Brain microvascular endothelial cell (primary cell): ENCODE results near the gene TMEM267.
"Not testable (repeated sequence)": the region's sequence is repeated elsewhere in the genome, so short reads cannot be mapped to it uniquely, and the experiment has no call there.

ENCODE experiments used
- DNase-seq: peaks from one replicate; pipeline ENCODE4 v3.0.0-alpha.2; 2020
- H3K27ac ChIP-seq: fragments of 250-450 bp; sonication (Bioruptor Pico); 2 replicates; pipeline ENCODE4 v1.5.1; 2020; ENCODE audit warnings: mild to moderate bottlenecking, moderate library complexity
- H3K27me3 ChIP-seq: fragments of 250-450 bp; sonication (Bioruptor Pico); replicated peaks from 2 replicates; pipeline ENCODE4 v1.5.1; 2020; ENCODE audit warnings: mild to moderate bottlenecking
- H3K36me3 ChIP-seq: fragments of 250-450 bp; sonication (Bioruptor Pico); replicated peaks from 2 replicates; pipeline ENCODE4 v1.5.1; 2020; ENCODE audit warnings: mild to moderate bottlenecking
- H3K4me3 ChIP-seq: 2 replicates; pipeline ENCODE4 v1.5.1; 2011; ENCODE audit warnings: low read depth, mild to moderate bottlenecking, control low read depth, low read length, moderate library complexity
- in situ Hi-C: cut with HindIII; loops from 2 replicates; pipeline ENCODE4 v1.10.0; 2017; ENCODE audit warnings: low sequenced_read_pairs, low pct_ligation_motif_present
- TF ChIP-seq, protein P1 (sequence below): IDR thresholded peaks from 2 replicates; pipeline ENCODE4 v1.5.1; 2011; ENCODE audit warnings: low read depth, mild to moderate bottlenecking, moderate library complexity, low read length, control low read depth, inconsistent platforms; ENCODE audit errors: missing control alignments

The TMEM267 gene

DNA sequence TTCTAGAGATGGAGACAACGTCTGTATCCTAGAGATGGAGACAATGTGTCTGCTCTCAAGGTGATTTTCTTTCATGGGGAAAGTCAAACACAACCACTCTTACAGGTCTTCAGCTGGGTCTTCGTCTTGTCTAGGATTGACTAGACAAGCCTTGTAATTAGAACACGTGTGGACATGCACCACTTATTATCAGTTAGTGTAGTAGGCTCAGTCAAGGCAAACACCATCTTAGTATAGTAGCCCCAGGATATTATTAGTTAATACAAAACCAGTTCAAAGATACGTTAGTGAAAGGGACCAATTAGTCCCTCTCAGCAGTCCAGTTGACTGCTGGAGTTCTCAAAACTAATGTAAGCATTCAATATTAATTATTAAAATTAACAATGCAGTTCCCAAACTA is 56.4 kb downstream of the TMEM267 start:
- DNase-seq, result no peak
- Histone ChIP-seq H3K27me3 (no peaks in the 10 kb centered on the region), H3K27ac (no peak overlapping the region), H3K4me3 (no peak overlapping the region), H3K36me3 (no peaks in the 10 kb centered on the region)
- TF ChIP-seq, protein P1, sequence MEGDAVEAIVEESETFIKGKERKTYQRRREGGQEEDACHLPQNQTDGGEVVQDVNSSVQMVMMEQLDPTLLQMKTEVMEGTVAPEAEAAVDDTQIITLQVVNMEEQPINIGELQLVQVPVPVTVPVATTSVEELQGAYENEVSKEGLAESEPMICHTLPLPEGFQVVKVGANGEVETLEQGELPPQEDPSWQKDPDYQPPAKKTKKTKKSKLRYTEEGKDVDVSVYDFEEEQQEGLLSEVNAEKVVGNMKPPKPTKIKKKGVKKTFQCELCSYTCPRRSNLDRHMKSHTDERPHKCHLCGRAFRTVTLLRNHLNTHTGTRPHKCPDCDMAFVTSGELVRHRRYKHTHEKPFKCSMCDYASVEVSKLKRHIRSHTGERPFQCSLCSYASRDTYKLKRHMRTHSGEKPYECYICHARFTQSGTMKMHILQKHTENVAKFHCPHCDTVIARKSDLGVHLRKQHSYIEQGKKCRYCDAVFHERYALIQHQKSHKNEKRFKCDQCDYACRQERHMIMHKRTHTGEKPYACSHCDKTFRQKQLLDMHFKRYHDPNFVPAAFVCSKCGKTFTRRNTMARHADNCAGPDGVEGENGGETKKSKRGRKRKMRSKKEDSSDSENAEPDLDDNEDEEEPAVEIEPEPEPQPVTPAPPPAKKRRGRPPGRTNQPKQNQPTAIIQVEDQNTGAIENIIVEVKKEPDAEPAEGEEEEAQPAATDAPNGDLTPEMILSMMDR, result no peak
- in situ Hi-C loops, result no loop called here

DNA sequence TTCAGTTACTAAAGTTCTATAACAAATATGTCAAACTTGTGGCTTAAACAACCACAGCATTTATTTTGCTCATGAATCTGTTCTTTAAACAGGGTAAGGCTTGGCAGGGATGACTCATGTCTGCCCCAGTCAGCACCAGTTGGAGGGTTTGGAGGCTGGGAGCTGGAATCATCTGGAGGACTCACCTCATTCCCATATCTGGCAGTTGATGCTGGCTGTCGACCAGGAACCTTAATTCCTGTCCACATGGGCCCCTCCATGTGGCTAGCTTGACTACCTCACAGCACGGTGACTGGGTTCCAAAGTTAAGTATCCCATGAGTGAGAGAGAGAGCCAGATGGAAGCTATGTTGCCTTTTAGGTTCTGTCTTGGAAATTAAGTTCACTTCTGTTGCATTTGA is 57.7 kb downstream of the TMEM267 start:
- in situ Hi-C loops, result no loop called here
- TF ChIP-seq, protein P1, result no peak
- no peaks in the 10 kb centered on the region for H3K36me3 ChIP-seq

DNA sequence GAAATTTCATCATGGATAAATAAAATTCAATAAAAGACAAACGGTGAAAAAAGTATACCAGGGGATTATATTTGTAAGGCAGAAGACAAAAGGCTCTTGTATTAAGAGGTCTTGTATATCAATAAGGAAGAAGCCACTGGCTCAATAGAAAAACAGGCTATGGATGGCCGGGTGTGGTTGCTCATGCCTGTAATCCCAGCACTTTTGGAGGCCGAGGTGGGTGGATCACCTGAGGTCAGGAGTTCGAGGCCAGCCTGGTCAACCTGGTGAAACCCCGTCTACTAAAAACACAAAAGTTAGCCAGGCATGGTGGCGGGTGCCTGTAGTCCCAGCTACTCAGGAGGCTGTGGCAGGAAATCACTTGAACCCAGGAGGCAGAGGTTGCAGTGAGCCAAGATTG is 60.6 kb downstream of the TMEM267 start:
- H3K27me3 ChIP-seq, result not testable (repeated sequence)

More for the DNA sequence above, 57.7 kb downstream of the TMEM267 start:
- peak; percentile 63 for DNase-seq
- Histone ChIP-seq H3K27ac (no peak overlapping the region), H3K4me3 (no peak overlapping the region), H3K27me3 (no peaks in the 10 kb centered on the region)

DNA sequence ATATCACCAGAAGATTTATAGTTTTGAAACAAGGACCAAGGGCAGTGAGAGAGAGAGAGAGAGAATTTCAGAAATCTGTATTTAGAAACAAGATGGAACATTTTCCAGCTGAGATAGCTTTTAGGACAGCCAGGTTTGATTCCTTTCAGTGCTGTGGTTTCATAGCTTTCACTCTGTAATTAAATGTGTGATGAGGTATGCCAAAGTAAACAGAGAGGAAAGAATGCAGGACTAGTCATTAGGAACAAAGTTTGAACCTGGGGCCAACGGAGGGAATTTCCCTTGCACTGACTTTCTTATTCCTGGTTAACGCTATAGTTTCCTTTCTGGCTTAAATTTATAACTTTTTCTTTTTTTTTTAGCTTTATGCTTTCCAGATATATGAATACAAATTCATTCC is 61.5 kb downstream of the TMEM267 start:
- TF ChIP-seq, protein P1, result no peak
- in situ Hi-C loops, result no loop called here
- H3K27me3 ChIP-seq, result no peaks in the 10 kb centered on the region
- H3K36me3 ChIP-seq, result no peaks in the 10 kb centered on the region
- H3K27ac ChIP-seq, result no peak overlapping the region
- no peak overlapping the region for H3K4me3 ChIP-seq
- DNase-seq, result peak; percentile 14

More for the DNA sequence above, 60.6 kb downstream of the TMEM267 start:
- DNase-seq, H3K4me3 ChIP-seq, H3K36me3 ChIP-seq, H3K27ac ChIP-seq, in situ Hi-C loops: not testable (repeated sequence)

DNA sequence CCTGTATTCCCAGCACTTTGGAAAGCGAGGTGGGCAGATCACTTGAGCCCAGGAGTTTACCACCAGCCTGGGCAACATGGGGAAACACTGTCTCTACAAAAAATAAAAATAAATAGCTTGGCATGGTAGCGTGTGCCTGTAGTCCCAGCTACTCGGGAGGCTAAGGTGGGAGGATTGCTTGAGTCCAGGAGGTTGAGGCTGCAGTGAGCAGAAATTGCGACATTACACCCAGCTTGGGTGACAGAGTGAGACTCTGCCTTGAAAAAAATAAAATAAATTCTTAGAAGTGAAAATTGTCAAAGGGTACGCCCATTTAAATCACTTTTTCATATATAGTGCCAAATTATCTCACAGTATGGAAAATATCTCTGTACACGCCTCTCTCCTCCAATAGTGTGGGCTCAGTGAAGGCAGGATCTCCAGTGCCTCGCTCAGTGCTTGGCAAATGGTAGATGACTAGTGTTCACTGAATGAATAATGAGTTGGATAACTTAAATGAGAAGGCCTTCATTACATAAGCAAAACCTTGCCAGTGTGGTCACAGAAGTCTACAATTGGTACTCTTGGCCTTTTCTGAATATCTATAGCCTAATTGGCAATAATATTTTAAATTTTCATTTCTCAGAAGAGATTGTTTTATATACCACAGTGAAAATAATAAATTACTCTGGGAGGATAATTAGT is 62.1 kb downstream of the TMEM267 start:
- H3K27ac ChIP-seq, result no peak overlapping the region
- no peak for DNase-seq
- TF ChIP-seq, protein P1, result no peak

DNA sequence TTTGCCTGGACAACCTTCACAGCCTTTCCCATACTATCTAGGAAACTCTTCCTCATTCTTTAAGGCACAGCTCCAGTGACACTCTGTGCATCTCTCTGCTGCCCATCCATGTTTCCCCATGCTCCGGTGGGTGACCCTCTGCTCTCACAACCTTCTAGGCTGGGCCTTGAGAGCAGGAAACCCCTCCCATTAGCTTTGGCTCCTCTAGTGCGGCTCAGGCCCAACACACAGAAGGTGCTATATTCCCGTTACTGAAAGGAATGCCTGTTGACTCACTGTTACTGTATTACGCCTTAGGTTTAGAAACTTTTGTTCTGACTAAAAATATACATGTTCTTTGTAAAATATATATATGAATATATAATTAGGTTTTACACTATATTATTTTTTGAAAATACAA is 63.4 kb downstream of the TMEM267 start:
- Histone ChIP-seq H3K4me3 (no peak overlapping the region), H3K27me3 (no peaks in the 10 kb centered on the region), H3K27ac (no peak overlapping the region), H3K36me3 (no peaks in the 10 kb centered on the region)
- in situ Hi-C loops, result no loop called here
- no peak for DNase-seq
- TF ChIP-seq, protein P1, result no peak

More for the DNA sequence above, 62.1 kb downstream of the TMEM267 start:
- no peaks in the 10 kb centered on the region for H3K27me3 ChIP-seq
- no peak overlapping the region for H3K4me3 ChIP-seq
- in situ Hi-C loops, result no loop called here
- no peaks in the 10 kb centered on the region for H3K36me3 ChIP-seq
